Activated CD4-positive, alpha-beta T cell treated with anti-CD3 and anti-CD28 coated beads for 24 hours (primary cell): ENCODE measurements around the gene USP36.

Source experiments
- DNase-seq, 2 donors: peaks; one replicate each; pipeline ENCODE4 v3.0.0-alpha.2; 2020; ENCODE audit warnings: low read depth in 2 of 2

USP36 gene

GRCh38 chr17:78838574-78839005, 2.0 kb downstream of the USP36 start:
- no peak for DNase-seq

DNA sequence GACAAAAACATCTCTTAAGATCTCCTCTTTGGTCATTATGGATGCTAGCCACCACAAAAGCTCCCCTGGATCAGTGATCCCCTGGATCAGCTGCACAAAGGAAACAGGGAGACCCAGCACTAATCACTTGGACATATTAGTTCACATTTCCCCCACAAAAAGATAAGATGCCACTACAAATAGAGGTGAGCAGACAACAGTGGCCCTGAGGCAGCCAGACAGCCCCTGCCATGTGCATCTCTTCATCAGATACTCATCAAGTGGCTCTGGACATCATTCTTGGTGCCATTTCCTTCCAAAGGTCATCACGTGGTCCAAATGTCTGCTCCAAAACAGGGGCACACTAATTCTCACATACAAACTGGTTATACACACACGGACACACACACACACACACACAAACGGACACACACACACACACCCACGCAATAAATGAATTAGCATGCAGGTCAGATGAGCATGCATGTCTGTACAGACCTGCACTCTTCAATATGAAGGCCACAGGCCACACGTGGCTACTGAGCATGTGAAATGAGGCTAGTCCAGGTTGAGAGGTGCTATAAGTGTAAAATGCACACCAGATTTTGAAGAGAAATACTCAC, 4.1 kb downstream of the USP36 start:
- no peak for DNase-seq

DNA sequence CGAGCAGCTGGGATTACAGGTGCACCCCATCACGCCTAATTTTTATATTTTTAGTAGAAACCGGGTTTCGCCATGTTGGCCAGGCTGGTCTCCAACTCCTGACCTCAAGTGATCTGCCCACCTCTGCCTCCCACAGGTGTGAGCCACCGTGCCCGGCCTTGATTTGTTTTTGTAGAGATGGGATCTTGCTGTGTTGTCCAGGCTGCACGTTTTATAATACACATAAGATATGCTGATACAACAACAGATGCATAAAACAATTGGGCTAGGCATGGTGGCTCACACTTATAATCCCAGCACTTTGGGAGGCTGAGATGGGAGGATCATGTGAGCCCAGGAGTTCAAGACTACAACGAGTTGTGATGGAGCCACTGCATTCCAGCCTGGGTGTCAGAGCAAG, 6.0 kb downstream of the USP36 start:
- DNase-seq: no peak

DNA sequence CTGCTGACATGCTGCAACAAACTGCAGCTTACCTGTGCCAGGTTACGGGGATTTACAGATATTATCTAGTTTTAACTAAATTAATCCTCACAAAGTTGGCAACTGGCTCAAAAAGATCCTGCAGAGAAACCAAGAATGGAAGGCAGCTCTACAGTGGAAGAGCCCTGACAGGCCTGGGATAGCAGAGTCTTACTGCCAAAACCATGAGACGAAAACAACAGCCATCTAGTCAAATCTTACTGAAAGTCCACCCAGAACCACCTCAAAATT, 8.1 kb downstream of the USP36 start:
- no peak for DNase-seq

- DNase-seq: no peak
Observed at GRCh38 chr17:78831688-78832540, 8.7 kb downstream of the USP36 start.

DNA sequence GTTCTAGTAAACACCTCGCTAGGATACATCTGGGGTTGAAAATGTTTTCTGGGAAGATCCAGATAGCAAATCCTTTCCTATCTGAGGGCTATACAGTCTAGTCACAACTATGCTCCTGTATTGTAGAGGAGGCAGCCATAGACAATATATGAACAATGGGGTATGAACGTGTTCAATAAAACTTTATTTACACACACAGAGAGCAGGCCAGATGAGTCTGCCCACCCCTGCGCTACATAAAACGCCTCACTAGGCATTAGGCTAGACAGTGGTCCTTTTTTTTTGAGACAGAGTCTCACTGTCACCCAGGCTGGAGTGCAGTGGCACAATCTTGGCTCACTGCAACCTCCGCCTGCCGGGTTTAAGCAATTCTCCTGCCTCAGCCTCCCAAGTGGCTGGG, 11.1 kb downstream of the USP36 start:
- no peak for DNase-seq

DNA sequence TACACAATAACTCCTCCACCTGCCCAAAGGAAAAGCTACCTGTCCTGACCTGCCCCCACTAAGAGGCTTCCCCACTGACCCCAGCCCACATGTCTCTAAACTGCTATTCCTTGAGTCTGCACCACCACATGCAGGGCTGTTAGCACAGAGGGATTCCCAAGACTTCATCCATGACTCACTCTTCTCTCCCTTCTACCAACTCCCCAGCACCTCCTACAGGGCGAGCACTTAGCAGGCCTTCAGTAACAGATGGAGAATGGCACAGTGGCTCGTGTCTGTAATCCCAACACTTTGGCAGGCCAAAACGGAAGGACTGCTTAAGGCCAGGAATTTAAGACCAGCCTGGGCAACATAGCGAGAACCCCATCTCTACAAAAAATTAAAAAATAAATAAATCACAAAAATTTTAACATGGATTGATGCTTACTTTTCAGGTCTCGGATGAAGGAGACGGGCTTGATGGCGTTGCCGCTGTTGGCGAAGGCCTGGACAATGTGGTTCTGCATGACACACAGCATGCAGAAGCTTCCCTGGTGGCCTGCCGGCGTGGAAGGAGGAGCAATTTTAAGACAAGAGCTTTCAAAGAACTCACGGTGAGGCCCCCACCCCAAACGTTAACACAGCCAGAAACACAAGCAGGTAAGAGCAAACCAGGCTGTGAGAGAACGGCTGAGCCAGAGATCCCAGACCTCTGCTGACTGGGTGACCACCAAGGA, 12.0 kb downstream of the USP36 start:
- no peak for DNase-seq

- no peak for DNase-seq
Observed at GRCh38 chr17:78826836-78827509, 13.6 kb downstream of the USP36 start.

GRCh38 chr17:78826421-78826820, 14.2 kb downstream of the USP36 start:
- DNase-seq: no peak

DNA sequence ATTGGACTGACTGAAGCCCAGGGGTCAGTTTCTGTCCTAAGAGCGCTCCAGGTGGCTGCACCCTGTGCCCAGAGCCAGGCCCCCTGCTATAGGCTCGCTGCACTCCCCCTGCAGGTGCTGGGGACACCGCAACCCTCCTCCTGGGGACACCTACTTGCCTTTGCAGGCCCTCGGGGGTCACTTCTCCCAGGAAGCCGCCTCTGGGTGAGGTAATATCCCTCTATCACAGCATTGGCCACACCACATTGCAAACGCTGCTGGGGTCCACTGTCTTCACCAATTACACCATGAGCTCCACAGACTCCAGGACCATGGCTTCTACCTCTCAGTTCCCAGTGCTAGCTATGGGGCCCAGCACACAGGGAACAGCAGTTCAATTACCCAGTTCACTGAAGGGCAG, 14.9 kb downstream of the USP36 start:
- no peak for DNase-seq

DNA sequence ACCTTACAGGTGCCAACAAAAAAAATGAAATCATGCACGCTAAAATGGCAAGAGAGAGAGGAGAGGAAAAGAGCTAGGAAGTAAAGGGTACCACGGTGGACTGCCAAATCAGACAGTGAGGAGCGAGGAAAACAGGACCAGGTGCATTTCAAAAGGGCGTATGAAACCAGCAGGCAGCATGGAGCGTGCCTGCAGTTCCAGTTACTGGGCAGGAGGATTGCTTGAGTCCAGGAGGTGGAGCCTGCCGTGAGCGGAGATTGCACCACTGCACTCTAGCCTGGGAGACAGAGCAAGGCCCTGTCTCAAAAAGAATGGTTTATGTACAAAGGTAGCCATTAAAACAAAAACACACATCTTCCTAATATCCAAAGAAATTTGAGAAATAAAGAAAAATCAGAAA, 16.4 kb downstream of the USP36 start:
- DNase-seq: no peak

DNA sequence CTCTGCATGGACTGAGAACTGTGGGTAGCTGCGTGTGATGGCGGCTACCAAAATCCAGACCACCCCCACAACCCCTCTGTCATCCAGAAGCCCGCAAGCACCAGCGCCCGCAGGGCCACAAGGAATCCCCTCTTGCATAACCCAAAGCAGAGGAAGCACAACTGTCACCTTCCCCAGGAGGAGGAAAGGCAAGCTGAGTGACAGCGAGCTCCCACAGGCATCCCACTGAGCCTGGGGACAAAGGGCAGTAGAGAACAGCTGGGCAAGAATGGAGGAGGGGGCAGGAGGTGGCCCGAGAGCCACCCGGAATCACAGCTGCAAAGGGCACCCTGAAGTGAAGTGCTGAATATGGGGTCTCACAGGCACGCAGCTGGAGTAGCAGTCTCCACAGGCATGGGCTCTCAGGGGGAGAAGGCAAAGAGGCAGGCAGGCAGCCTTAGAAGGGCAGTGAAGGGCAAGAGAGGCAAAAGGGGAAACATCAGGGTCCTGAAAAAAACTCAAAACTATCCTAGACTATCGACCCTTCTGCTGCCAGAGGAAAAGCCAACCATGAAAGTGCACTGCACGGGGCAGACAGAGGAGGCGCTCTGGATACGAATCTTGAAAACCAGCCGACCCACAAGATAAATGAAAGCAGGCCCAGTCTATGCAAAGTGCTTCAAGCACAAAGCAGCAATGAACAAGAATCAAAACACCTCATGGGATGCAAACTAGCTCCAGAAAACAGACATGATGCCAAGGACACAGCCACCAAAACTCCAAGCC, 17.1 kb downstream of the USP36 start:
- DNase-seq: no peak

- DNase-seq: no peak
Observed at GRCh38 chr17:78822552-78822951, 18.1 kb downstream of the USP36 start.

GRCh38 chr17:78821961-78822360, 18.7 kb downstream of the USP36 start:
- DNase-seq: no peak

- DNase-seq: no peak
Observed at GRCh38 chr17:78820841-78821240, 19.8 kb downstream of the USP36 start.

- no peak for DNase-seq
Observed at GRCh38 chr17:78819806-78820792, 20.5 kb downstream of the USP36 start.

- DNase-seq: no peak
Observed at GRCh38 chr17:78819402-78819801, 21.2 kb downstream of the USP36 start.

DNA sequence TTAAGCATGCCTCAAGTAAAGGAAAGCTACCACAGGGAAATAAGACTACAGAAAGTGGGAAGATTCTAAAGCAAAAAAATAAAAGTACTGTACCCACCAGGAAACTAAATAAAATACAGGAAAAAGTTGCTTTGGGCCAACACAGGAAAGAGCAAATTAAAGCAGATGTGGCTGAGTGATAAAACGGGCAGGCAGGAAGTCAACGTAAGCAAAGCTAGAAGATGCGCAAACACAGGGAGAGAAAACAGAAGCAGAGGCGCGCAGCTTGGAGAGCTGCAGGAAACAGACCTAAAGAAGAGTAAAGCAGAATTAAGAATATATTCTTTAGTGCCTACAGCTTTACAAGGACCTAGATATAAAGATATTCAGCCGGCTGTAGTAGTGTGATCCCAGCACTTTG, 21.7 kb downstream of the USP36 start:
- no peak for DNase-seq

DNA sequence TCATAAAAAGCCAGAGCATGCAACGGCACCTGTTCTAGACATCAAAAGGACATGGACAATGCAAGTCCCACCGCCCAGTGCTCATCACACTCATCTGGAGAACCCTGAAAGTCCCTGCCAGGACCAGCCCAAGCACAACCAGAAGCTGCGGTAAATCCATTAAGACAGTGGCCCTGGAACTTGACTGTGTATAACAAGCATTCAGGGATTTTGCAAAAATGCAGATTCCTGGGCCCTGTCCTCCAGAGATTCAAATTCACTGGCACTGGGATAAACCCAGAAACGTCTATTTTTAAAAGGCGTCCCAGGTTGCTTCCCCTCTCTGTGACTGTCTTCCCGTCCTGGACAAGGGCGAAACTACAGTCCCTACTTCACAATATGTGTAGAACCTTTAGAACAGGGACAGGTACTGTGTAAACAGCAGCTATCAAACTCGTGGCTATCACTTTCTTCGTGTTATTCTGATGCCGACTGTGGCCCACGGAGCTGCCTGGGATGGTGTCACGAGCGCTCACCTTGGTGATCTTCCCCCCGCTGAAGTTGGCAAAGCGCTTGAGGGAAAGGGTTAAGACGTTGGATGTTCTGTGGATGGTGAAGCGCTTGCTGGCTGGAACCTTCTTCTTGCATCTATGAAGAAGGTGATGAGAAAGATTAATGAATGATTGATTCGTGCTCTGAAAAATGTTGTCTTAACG, 22.3 kb downstream of the USP36 start:
- DNase-seq: no peak

DNA sequence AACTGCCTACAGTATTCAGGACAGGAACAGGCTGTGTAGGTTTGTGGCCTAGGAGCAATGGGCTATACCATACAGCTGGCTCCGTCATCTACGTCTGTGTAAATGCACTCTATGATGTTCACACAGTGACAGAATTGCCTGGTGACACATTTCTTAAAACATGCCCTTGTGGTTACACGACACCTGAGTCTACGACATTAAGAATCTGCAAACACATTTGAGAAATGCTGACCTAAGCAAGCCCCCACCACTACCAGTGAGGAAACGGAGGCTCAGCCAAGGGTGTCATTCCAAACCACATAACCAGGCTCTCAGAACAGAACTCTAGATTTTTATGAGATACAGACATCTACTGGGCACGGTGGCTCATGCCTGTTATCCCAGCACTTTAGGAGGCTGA, 23.5 kb downstream of the USP36 start:
- peak; percentile 24 to 62 for DNase-seq
